HG02943 (cell line): ENCODE measurements around the gene RETREG3.

Source experiments
- ATAC-seq: cut with Tn5 transposase; IDR thresholded peaks from one replicate; pipeline ENCODE4 v1.9.1; 2021; ENCODE audit warnings: mild to moderate bottlenecking, low read depth, moderate library complexity; ENCODE audit not compliant: unreplicated experiment

The RETREG3 gene

DNA sequence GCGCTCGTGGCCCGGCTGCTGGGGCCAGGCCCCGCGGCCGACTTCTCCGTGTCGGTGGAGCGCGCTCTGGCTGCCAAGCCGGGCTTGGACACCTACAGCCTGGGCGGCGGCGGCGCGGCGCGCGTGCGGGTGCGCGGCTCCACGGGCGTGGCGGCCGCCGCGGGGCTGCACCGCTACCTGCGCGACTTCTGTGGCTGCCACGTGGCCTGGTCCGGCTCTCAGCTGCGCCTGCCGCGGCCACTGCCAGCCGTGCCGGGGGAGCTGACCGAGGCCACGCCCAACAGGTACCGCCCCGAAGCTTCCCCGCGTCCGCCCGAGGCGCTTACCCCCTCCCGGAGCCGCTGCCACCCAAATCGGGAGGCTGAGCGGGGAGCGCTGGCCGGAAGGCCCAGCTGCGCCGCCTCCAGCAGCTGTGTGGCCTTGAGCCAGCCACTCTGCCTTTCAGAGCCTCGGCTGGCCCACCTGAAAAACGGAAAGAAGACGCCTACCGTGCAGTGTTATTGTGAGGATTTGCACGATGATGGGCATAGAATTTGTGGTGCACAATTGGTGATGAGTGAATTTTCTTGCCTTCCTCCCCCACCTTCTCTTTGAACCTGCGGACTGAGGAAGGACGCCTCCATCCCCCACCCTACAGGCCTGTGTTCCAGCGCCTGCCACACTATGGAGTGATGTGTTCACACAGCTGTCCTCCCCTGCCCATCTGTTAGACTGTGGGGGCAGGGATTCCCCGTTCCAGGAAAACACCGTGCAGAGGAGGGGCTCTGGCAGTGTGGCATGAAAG lies 72.6 kb downstream of the RETREG3 start:
- peak; percentile 47 for ATAC-seq

DNA sequence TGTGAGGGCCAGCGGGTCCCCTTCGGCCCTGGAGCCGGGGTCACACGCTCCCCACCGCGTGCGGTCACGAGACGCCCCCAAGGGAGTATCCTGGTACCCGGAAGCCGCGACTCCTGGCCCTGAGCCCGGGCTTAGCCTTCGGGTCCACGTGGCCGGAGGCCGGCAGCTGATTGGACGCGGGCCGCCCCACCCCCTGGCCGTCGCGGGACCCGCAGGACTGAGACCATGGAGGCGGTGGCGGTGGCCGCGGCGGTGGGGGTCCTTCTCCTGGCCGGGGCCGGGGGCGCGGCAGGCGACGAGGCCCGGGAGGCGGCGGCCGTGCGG lies 73.2 kb downstream of the RETREG3 start, which contains the start of gene NAGLU:
Gene NAGLU, plus strand, starts transcription at position 194 of the 324 bp plus-strand sequence. Its CDS starts 32 bp downstream, at position 226.
- peak; percentile 72 for ATAC-seq

DNA sequence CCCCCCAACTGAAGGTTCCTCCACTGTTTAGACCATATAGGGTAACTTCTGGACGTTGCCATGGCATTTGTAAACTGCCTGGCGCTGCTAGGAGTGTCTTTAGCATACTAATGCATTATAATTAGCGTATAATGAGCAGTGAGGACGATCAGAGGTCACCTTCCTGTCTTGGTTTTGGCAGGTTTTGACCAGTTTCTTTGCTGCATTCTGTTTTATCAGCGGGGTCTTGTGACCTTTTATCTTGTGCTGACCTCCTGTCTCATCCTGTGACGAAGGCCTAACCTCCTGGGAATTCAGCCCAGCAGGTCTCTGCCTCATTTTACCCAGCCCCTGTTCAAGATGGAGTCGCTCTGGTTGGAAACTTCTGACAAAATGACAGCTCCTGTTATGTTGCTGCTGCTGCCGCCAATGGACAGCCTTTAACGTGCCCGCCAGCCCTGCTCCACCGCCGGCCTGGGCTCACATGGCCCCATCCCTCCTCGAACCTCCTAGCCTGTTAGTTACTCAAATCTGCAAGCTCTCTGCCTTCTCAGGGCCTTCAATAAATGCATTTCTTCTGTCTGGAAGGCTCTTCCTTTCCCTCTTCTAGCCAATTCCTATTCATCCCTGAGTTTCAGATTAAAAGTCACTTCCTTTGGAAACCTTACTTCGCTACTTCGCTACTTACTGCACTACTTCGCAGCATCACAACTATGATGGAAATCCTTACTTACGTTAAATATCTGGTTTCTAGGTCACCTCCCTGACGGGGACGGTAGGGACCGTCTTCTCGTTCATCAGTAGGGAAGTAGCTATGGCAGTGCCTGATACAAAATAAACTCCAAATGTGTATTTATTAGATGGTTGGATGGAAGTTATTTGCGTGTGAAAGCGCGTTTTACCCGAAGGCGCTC lies 73.8 kb downstream of the RETREG3 start:
- ATAC-seq, result no peak

DNA sequence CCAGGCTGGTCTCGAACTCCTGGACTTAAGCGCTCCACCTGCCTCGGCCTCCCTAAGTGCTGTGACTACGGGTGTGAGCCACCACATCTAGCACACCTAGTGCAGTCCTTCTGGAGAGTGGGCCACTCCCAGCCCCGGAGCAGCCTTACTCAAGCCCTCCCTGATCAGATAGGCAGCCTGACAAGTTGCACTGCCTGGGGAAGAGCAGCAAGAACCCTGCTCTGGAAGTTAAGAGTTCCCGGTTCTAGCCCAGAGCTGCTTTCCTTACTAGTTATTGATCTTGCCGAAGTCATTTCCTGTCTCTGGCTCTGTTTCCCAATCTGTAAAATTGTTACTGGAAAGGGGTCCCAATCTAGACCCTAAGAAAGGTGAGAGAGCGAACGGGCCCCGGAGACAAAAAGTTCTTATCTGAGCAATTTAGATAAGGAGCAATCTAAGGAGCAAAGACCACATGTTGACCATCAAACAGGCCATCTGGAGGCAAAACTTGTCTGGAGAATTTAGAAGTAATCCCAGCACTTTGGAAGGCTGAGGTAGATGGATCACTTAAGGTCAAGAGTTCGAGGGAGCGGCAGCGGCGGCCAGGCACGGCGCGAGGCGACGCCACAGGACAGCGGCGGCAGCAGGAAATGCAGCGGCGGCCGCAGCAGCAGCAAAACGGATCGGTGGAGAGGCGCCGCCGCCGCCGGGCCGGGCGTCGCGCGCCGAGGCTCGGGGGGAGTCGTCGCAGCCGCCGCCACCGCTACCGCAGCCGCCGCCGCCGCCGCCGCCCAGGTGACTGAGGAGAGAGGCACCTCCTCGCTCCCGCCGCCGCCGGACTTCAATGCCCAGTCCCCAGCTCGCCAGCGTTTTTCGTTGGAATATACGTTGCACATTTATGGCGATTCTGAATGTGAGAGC lies 77.5 kb downstream of the RETREG3 start:
- no peak for ATAC-seq

DNA sequence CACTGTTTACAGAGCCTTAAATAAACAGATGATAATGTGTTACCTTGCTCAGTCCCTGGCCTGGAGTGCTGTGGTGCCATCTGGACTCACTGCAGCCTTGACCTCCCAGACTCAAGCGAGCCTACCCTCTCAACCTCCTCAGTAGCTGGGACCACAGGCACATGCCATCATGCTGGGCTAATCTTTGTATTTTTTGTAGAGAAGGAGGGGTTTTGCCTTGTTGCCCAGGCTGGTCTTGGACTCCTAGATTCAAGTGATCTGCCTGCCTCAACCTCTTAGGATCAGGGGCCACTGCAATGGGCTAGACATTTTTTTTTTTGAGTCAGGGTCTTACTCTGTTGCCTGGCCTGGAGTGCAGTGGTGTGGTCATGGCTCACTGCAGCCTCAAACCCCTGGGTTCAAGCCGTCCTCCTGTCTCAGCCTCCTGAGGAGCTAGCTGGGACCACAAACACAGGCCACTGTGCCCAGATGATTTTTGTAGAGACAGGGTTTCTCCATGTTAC lies 78.2 kb downstream of the RETREG3 start:
- no peak for ATAC-seq
